HTERT RPE-1 (cell line): ENCODE data around the gene NAALADL2.

Experiments
- in situ Hi-C: fragments of 300-500 bp; cut with MboI; formaldehyde crosslinking; loops from 4 replicates; pipeline ENCODE4 v1.14.3; 2020; ENCODE audit warnings: low sequenced_read_pairs

Gene NAALADL2

GRCh38 chr3:174959556-174960065 lies 100.5 kb downstream of the NAALADL2 start:
- in situ Hi-C loops, result no loop called here

GRCh38 chr3:174960898-174961297 lies 101.8 kb downstream of the NAALADL2 start:
- in situ Hi-C loops, result no loop called here

DNA sequence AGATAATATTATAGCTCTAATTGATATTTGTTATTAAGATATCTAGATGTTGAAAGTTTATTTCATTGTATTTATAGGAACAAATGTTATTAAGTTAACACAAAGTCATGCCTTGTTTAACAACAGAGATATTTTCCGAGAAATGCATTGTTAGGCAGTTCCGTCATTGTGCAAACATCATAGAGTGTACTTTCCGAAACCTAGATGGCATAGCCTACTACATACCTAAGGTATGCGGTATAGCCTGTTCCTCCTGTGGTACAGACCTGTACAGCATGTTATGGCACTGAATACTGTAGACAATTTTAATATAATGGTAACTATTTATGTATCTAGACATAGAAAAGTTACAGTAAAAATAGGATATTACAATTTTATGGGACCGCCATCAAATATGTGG lies 114.3 kb downstream of the NAALADL2 start:
- in situ Hi-C loops, result no loop called here

GRCh38 chr3:174986685-174987084 lies 127.6 kb downstream of the NAALADL2 start:
- in situ Hi-C loops, result no loop called here

DNA sequence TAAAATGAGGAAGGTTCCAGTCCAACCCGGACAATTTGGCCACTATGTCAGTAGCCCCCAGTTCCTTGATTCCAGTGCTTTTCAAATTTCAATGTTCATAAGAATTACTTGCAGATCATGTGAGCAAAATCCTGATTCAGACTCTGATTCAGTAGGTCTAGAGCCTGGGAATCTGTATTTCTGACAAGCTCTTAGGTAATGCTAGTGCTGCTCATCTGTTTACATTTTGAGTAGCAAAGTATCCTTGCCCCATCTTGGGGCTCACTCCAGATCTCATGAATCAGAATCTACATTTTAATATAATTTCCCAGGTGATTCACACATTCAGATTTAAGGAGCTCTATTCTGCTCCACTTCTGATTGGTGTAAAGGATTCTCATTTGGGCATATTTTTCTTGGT lies 142.0 kb downstream of the NAALADL2 start:
- in situ Hi-C loops, result no loop called here

DNA sequence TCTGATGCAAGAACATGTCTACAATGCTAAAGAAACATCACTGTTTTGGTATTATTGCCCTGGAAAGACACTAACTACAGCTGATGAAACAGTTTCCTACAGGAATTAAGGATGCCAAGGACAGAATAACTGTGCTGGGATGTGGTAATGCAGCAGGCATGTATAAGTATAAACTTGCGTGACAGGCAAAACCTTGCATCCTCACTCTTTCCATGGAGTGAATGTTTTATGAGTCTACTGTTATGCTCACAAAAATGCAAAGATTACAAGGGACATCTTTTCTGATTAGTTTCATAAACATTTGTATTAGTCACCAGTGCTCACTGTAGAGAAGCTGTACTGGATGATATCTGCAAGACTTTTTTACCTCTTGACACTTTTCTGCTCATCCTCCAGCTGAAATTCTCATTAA lies 143.6 kb downstream of the NAALADL2 start:
- in situ Hi-C loops, result no loop called here

DNA sequence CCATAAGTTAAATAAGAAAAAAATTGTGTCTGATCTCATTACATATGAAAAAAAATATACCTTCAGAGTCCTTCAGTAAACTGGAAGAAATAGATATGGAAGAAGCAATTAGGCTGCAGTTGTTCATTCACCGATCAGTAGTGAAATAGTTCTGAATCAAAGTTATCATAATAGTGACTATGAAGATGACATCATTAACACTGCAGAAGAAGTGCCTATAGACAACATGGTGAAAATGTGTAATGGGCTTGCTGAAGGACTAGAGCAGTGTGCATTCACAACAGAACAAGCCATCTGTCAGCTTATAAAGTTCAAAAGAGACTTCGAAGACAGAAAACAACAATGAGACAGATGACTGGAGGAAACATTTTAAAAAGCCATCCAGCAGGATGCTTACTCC lies 144.5 kb downstream of the NAALADL2 start:
- in situ Hi-C loops, result no loop called here

- in situ Hi-C loops, result no loop called here
These were observed 146.1 kb downstream of the NAALADL2 start for GRCh38 chr3:175005193-175005592.

- in situ Hi-C loops, result no loop called here
These were observed 146.7 kb downstream of the NAALADL2 start for GRCh38 chr3:175005881-175006280.

GRCh38 chr3:175007306-175007705 lies 148.2 kb downstream of the NAALADL2 start:
- in situ Hi-C loops, result no loop called here

- in situ Hi-C loops, result no loop called here
These were observed 150.2 kb downstream of the NAALADL2 start for GRCh38 chr3:175009295-175009694.

DNA sequence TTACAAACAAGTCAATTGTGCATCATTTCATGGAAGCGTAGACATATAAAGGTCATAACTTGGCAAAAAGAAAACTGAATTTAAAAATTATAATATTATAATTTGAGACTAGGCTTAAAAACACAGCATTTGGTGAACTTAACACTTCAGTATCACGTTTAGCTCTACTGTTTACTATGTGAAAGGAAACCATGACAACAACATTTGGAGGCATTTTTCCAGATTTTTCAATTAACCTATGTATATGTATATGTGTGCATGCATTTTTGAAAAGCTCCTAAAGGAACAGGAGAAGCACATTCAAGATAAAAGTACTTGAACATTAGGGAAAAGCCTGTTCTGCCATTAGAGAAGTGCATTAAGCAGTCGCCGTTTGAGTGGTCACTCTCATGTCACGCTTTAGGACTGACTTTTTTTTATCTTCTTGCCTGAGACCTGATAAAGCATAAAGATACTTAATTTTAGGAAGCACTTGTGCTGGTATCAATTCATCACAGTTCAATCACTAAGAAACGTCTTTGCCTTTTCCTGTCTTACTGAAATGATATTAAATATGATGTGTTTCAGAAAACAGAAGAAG lies 156.0 kb downstream of the NAALADL2 start:
- in situ Hi-C loops, result no loop called here

DNA sequence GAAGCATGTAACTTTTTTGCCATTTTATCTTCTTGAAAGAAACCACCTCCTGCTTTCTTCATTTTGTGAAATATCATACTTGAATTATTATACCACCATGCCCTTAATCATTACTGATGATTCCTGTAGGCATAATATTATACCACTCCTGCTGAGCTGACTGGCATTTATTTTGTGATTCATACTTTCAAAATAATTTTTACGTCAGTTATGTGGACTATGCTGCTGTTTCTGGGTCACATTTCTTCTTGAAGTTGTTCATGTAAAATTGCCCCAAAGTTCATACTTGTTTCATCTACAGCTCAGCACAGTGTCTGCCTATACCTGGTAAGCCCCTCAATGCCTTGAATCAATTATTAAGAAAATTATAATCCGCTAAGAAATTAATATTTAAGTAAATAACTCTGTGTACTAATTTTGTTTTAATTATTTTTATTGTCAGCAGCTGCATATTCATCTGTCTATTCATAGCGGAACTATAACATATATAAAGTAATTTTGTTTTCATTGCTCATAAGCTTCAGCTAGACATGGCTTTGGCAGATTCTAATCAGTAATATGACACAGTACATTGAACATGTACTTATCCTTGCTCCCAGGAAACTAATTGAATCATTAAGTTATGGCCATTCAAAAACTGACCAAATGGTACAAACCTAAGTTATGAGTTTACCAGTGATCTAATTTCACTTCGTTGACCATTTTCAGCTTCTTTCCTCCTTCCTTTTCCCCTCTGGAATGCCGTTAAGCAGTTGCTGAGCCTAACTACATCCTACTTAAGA lies 160.0 kb downstream of the NAALADL2 start:
- in situ Hi-C loops, result no loop called here

GRCh38 chr3:175020101-175020500 lies 161.0 kb downstream of the NAALADL2 start:
- in situ Hi-C loops, result no loop called here

GRCh38 chr3:175029828-175030227 lies 170.7 kb downstream of the NAALADL2 start:
- in situ Hi-C loops, result no loop called here

DNA sequence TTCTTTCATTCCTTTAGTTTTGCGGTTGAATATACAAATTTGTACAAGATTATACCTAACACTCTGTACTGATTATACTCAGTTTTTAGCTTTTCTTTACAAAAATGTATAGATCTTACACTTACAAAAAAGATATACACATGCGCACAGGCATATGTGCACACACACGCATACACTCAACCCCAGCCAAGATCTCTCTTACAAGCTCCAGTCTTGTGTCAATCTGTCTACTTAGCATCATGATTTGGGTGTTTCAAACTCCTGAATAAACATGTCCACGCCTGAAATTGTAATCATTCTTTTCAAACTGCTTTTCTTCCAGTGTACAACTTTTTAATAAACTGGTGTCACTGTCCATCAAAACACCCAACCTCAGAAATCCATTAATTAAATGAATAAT lies 180.7 kb downstream of the NAALADL2 start:
- in situ Hi-C loops, result no loop called here

- in situ Hi-C loops, result no loop called here
These were observed 182.2 kb downstream of the NAALADL2 start for GRCh38 chr3:175041369-175041768.

GRCh38 chr3:175046601-175047000 lies 187.5 kb downstream of the NAALADL2 start:
- in situ Hi-C loops, result no loop called here

GRCh38 chr3:175047786-175048185 lies 188.7 kb downstream of the NAALADL2 start:
- in situ Hi-C loops, result no loop called here

DNA sequence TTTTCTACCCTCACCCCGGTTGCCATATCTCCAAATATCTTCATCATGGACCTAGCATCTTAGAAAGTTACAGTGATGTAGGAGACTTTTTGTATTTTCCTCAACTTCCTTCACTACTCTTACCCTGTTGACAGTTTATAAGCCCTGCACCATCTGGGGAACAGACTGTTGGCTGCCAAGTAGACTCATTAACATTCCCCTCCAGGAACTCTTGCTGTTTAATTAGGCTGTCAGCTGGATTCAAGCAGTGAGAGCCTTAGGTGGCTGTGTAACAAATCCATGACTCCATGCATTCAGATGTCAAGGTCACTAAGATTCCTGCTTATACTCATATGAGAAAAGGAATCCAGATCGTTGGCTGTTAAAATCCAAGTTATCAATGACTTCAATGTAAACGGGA lies 198.3 kb downstream of the NAALADL2 start:
- in situ Hi-C loops, result no loop called here

GRCh38 chr3:175059788-175060187 lies 200.7 kb downstream of the NAALADL2 start:
- in situ Hi-C loops, result no loop called here

- in situ Hi-C loops, result no loop called here
These were observed 206.4 kb downstream of the NAALADL2 start for GRCh38 chr3:175065497-175065896.
